GM19043 (cell line): ENCODE data around the gene GNG2.

Source experiments
- ATAC-seq: cut with Tn5 transposase; IDR thresholded peaks from one replicate; pipeline ENCODE4 v1.9.1; 2021; ENCODE audit warnings: low read depth; ENCODE audit not compliant: unreplicated experiment

GNG2 gene

GRCh38 chr14:51938137-51938536 is 77.7 kb downstream of the GNG2 start:
- no peak for ATAC-seq

- ATAC-seq, result no peak
Observed at GRCh38 chr14:51938821-51939220, 78.4 kb downstream of the GNG2 start.

DNA sequence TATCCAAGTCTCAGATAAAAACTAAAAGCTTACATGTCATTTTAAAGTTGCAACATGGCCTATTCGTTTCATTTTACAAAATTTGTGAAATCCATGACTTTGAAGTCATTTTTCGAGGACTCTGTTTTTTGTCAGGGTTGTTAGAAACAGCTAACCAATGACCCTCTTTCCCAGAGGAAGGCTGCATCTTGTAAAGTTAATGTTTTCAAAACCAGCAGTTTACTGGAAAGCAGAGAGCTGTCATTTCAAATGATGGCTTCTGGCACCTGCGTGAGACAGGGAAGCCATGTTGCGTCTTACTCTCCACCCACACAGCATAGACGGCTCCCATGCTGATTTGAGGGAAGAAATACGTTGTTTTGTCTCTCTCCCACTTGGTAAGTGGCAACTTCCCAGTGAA is 78.8 kb downstream of the GNG2 start:
- ATAC-seq, result no peak

DNA sequence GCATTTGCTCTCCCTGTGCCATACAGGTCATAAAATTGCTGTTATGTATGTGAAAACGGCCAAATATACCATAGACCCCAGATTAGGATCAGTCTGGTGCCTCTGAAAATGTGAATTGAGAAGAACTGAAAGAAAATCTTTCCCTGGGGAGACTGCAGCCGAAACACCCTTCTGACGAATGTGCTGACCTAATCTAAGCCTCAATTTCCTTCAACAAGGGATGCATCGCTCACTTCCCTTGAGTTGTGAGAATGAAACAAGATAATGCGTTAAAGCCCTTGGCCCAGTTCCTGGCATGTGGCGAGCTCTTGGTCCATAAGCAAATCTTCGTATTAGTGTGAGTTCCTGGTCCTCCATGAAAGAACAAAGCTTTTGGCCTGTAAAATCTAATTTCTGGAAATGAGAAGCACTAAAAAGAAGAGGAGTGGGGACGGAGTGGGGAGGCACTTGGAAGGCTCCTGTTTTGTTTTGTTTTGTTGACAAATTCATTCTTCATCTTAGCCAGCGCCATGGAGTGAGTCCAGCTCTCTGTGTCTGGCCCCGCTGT is 79.4 kb downstream of the GNG2 start:
- no peak for ATAC-seq

- no peak for ATAC-seq
Observed at GRCh38 chr14:51942971-51943370, 82.6 kb downstream of the GNG2 start.

DNA sequence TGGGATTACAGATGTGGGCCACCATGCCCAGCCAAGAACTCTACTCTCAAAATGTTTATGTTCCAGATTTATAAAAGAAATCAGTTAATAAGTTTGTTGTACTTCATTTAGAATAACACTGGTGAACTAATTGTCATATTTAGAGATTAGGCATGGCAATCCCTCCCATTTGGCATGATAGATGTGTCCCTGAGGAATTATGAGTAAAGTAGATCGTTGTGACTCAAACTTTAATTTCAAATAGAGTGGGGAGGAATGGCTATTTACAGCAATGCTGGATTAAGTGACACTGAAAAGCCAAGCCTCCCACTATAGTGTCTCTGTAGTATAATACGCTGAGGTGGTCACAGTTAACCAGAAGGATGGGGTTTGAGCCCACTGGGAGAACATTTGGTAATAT is 89.6 kb downstream of the GNG2 start:
- no peak for ATAC-seq

GRCh38 chr14:51951656-51952055 is 91.2 kb downstream of the GNG2 start:
- no peak for ATAC-seq

DNA sequence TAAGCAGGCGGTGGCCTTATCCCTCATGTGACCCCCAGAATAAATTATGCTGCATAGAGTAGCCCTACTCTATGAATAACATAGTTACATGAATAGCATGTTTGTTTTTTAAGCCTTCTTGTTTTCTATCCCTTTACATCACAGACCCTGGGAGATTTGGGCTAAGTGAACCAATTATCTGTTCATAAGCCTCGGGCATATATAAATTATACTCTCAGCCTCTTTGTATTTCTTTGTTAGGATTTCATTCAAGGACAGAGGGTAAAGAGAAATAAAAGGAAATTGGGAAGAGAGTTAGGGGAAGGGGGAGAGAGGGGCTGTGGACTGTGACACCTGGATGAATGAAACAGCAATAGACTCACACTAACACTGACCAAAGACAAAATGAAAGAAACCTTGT is 93.6 kb downstream of the GNG2 start:
- ATAC-seq, result no peak

DNA sequence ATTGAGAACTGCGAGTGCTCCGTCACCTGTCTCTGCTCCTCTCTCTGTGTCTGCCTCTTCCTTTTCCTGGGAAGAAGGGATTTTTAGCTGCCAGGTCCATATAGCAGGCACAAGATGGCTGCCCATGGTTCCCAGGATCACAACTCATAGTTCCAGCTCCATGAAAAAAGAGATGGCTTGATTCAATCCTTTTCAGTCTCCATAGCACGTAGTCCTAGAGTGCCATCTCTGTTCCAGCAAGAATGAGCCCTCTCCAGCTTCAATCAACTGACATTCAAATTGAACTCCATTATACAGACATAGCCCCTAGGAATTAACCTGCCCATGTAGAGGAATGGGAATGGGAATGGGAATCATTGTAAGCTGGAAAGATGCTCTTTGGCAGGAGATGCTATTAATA is 94.2 kb downstream of the GNG2 start:
- ATAC-seq, result no peak

- ATAC-seq, result no peak
Observed at GRCh38 chr14:51957950-51958349, 97.5 kb downstream of the GNG2 start.

GRCh38 chr14:51959928-51960327 is 99.5 kb downstream of the GNG2 start:
- no peak for ATAC-seq

DNA sequence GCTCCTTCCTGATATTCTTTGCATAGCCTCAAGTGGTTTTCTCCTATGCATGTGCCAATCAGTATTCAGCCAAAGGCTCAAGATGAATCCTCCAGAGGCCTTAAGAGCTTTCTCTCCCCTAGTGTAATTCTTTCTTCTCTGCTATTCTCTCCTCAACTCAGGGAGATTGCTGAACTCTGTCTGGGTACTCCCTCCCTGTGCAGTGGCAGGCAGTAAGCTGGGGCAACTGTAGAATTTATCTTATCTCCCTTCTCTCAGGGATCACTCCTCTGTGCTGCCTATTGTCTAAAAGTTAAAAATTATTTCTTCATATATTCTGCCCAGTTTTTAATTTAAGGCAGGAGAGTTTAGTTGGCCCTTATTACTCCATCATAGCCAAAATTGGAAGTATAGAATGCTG is 100.5 kb downstream of the GNG2 start:
- no peak for ATAC-seq

DNA sequence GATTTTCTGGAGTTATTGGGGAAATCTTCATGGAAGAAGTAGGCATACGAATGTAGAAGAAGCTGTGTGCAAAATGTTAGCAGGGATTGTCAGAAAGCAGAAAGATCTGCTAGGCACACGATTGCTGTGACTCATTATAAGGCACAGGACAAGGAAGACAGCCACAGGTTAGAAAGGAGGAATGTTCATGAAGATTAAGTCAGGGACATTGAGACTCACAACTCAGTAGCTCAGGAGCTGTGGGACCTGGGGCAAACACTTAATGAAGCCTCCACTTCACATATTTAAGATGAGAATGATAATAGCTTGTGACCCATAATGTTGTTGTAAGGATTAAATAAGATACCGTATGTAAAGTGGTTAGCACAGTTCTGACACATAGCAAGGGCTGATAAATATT is 102.3 kb downstream of the GNG2 start:
- no peak for ATAC-seq

- no peak for ATAC-seq
Observed at GRCh38 chr14:51963286-51963685, 102.9 kb downstream of the GNG2 start.

GRCh38 chr14:51967521-51967920 is 107.1 kb downstream of the GNG2 start:
- no peak for ATAC-seq

DNA sequence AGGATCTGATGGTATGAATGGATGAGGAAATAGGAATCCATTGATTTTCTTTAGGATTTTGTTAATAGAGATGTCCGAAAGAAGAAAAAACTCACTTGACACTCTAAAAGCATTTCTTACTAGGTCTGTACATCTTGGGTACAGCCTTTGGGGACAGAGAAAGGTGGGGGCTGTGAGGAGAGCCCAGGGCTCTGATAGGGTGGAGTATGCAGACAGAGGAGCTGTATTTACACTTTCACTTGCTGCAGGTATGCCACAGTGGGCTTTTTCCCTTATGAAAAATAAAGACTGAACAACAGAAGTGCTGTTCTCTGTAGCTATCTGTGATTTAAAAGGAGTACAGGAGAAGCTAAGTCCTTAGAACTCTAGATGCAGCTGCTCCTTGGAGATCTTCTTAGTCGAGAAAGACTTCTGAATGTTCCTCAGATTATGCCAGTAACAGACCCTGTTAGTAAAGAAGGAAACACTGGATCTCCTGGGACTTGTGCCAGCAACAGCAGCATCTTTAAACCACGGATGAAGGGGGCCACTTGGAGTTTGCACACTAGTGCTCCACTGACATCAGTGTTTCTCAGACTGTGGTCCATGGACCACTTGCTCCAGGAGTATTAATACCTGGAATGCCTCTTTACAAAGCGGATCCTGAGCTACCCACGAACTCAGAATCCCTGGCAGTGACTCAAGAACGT is 109.6 kb downstream of the GNG2 start:
- ATAC-seq, result no peak

DNA sequence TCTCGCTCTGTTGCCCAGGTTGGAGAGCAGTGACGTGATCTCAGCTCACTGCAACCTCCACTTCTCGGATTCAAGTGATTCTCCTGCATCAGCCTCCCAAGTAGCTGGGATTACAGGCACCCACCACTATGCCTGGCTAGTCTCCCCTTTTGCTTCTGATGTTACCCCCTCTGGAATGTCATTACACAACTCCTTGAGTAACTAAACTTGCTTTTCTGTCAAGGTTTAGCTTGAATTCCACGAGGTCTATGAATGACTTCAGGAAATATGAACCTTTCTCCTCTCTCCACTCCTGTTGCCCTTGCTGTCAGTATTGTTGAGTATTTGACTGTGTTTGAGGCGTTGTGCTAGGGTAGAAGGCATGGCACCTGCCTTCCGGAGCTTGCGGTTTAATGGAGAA is 112.2 kb downstream of the GNG2 start:
- ATAC-seq, result no peak

DNA sequence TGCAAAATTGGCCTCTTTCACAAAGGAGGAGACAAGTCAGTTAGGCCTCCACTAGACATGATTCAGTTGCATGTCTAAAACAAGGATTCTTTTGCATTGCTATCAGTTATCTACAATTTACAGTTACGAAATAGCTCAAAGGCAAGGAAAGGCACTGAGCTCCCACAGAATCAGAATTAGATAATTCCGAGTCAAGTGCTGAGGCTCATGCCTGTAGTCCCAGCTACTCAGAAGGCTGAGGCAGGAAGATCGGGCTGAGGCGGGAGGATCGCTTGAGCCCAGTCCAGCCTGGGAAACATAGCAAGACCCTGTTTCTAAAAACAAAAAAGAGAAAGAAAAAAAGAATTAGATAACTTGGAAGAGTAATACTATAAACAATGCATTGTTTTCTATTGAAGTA is 116.7 kb downstream of the GNG2 start:
- no peak for ATAC-seq

DNA sequence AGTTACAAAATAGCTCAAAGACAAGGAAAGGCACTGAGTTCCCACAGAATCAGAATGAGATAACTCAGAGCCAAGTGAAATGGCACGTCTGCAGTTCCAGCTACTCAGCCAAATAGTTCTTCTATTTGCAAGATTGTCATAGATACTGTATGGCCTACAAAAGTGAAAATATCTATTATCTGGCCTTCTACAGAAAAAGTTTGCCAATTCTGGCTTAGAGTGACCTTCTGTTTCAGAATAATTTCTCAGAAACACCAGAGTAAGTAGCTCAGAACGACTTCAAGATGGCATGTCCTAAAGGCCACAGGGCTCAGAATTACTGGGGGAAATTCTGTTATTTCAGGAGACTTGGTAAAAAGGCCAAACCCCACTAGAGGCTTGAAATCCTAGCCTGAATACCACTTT is 118.3 kb downstream of the GNG2 start:
- no peak for ATAC-seq

DNA sequence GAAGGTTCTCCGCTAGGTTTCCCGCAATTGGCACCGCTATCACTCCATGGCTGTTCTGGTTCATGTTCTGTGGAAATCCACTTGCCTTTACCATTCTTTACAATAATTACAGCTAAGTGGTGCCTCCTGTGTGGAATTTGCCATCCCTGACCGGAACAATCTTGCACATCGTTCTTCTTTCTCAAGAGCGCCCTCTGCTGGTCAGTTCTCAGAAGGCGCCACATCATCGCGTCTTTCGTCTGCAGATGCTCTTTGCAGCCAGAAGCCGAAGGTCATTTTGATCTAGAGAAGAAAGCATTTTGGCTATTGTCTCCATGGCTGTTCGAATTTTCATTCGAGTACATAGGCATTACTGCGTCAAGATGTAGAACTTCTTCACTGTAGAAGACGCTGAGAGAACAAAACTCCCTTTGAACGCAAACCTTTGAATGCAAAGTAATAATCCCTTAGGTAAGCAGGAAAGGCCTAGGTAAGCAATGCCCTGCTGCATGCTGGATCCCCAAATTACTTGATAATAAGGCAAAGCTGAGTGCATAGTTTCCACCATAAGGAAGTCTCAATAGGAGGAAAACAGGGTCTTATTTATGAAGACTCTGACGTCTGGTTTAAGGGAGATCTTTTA is 118.8 kb downstream of the GNG2 start:
- ATAC-seq, result peak; percentile 67

DNA sequence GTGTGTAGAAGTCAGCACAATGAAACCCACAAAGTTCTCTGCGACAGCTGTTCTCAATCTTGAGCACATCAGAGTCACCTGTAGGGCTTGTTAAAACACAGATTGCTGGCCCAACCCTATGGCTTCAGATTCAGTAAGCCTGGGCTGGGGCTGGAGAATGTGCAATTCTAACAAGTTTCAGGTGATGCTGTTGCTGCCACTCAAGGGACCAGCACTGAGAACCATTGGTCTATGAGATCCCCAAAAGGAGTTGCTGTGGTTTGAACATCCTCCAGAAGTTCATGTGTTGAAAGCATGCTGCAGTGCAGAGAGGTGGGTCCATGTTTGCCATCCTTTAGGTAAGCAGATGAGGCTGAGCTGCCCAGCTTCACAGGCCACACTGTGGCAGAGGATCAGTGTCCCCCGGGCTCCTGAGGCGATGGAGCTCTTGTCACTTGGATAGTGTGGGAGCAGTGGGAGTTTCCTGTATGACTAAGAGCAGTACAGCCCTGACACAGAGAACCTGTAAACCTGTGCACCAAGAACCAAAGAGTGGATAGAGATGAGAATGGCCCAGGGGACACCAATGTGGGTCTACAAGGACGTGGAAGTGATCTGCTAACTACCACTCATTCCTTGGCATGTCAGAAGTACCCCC is 120.9 kb downstream of the GNG2 start:
- ATAC-seq, result no peak

DNA sequence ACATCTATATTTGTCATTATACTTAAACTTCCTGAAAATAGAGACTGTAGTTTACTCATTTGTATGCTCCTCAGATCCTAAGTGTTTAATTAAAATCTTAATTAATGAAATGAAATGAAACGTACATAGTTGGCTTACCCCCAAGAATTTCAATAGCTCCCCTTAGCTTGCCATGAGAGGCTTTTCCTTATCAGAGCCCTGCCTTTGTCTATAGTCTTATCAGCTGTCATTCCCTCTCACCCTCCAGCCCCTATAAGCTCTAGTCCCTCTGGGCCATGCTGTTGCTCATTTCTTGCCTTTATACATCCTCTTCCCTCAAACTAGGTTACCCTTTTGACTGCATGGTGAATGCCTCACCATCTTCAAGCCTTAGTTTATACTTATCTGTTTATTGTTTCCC is 127.8 kb downstream of the GNG2 start:
- ATAC-seq, result no peak
